Lower lobe of right lung (tissue), 2 donors: ENCODE data around the gene CHKB. TPM values are rescaled to one million over a fixed set of nuclear protein-coding genes. Genes with fewer than 3 reads are reported as not detected.

Source experiments
- ATAC-seq, 2 donors: fragments of 200-7000 bp; cut with Tn5 transposase; one replicate each; pipeline ENCODE4 v1.9.1; 2020 to 2022; ENCODE audit warnings: mild to moderate bottlenecking in 2 of 2, moderate library complexity in 2 of 2
- DNase-seq: peaks from one replicate; pipeline ENCODE4 v3.0.0-alpha.2; 2020
- H3K27ac ChIP-seq: fragments of 200-600 bp; one replicate; pipeline ENCODE4 v1.8.0; 2022
- H3K27me3 ChIP-seq: fragments of 200-600 bp; one replicate; pipeline ENCODE4 v1.8.0; 2022; ENCODE audit warnings: low read depth
- H3K36me3 ChIP-seq: fragments of 200-600 bp; one replicate; pipeline ENCODE4 v1.8.0; 2022; ENCODE audit warnings: mild to moderate bottlenecking
- H3K4me1 ChIP-seq: fragments of 200-600 bp; one replicate; pipeline ENCODE4 v1.8.0; 2022
- H3K4me3 ChIP-seq: fragments of 200-600 bp; one replicate; pipeline ENCODE4 v1.8.0; 2022; ENCODE audit warnings: mild to moderate bottlenecking
- H3K9me3 ChIP-seq: fragments of 200-600 bp; one replicate; pipeline ENCODE4 v1.8.0; 2022
- CTCF ChIP-seq: fragments of 200-600 bp; IDR thresholded peaks from one replicate; pipeline ENCODE4 v1.8.0; 2022; ENCODE audit warnings: antibody characterized with exemption, mild to moderate bottlenecking
- intact Hi-C: fragments of 100-400 bp; cut with DNase I; formaldehyde crosslinking; loops from one replicate; pipeline ENCODE4 v1.11.0; 2022
- total RNA-seq: library from RNA; stranded (reverse); fragmentation: NEBNext Ultra II Directional; extraction: Animal tissue kit (Norgen Biotek cat#: 25700); gene quantifications from one replicate; pipeline ENCODE4 v1.2.1, GENCODE V29; 2021
- donor health status: DM: no; HTN: yes; CAD: no; lungs with severe emphysema.

Gene CHKB
- total RNA-seq, 1 donor from 2014 or later, result 76.7 TPM

- ATAC-seq, result no peak
- Histone ChIP-seq H3K9me3 (no peaks in the 10 kb centered on the region), H3K4me3 (no peak overlapping the region), H3K27ac (no peak overlapping the region), H3K27me3 (no peaks in the 10 kb centered on the region), H3K36me3 (no peaks in the 10 kb centered on the region), H3K4me1 (no peaks in the 10 kb centered on the region)
- TF ChIP-seq CTCF, result no peak
- intact Hi-C loops, result no loop called here
- no peak for DNase-seq
Measured at GRCh38 chr22:50556703-50557102, 25.9 kb downstream of the CHKB start.

- H3K9me3 ChIP-seq, result no peaks in the 10 kb centered on the region
- no peak overlapping the region for H3K27ac ChIP-seq
- ATAC-seq (no peak), DNase-seq (no peak)
- no peak for TF ChIP-seq CTCF
- H3K36me3 ChIP-seq, result no peaks in the 10 kb centered on the region
- H3K4me3 ChIP-seq, result no peak overlapping the region
- peaks cover 11% of the 10 kb centered on the region for H3K4me1 ChIP-seq
- H3K27me3 ChIP-seq, result peaks cover 16% of the 10 kb centered on the region
- intact Hi-C loops, result no loop called here
Measured at GRCh38 chr22:50553310-50553709, 29.3 kb downstream of the CHKB start.

- Histone ChIP-seq H3K27ac (no peak overlapping the region), H3K27me3 (peaks cover 32% of the 10 kb centered on the region), H3K4me3 (no peak overlapping the region), H3K36me3 (no peaks in the 10 kb centered on the region), H3K4me1 (peaks cover 18% of the 10 kb centered on the region), H3K9me3 (no peaks in the 10 kb centered on the region)
- no peak for TF ChIP-seq CTCF
- intact Hi-C loops, result no loop called here
- DNase-seq (peak; percentile 41), ATAC-seq (no peak)
Measured at GRCh38 chr22:50551160-50551752, 31.4 kb downstream of the CHKB start.

GRCh38 chr22:50550395-50550794 is 32.3 kb downstream of the CHKB start:
- Histone ChIP-seq H3K27ac (no peak overlapping the region), H3K4me3 (no peak overlapping the region), H3K4me1 (peaks cover 19% of the 10 kb centered on the region), H3K9me3 (no peaks in the 10 kb centered on the region), H3K27me3 (peaks cover 36% of the 10 kb centered on the region), H3K36me3 (no peaks in the 10 kb centered on the region)
- DNase-seq, result no peak
- intact Hi-C loops, result no loop called here
- no peak for ATAC-seq
- no peak for TF ChIP-seq CTCF

- H3K27me3 ChIP-seq, result peaks cover 43% of the 10 kb centered on the region
- peak; percentile 44 for DNase-seq
Measured at GRCh38 chr22:50548921-50549790, 33.5 kb downstream of the CHKB start.

More at GRCh38 chr22:50548921-50549790, 33.5 kb downstream of the CHKB start:
- no peaks in the 10 kb centered on the region for H3K36me3 ChIP-seq
- no peak for TF ChIP-seq CTCF
- H3K27ac ChIP-seq, result peak overlapping the region; percentile 60
- intact Hi-C loops, result no loop called here
- H3K4me3 ChIP-seq, result peak overlapping the region; percentile 48
- no peaks in the 10 kb centered on the region for H3K9me3 ChIP-seq
- ATAC-seq, result peak in 1 of 2 donors; percentile 0
- H3K4me1 ChIP-seq, result peaks cover 31% of the 10 kb centered on the region
